HL-60 (cell line): Measurements from ENCODE around the gene ALPK3.

Experiments used
- DNase-seq, 2 experiments: peaks; one replicate each; pipeline ENCODE4 v3.0.0-alpha.2; 2010 to 2020; ENCODE audit warnings: low read depth in 1 of 2, low spot score in 1 of 2
- H3K27ac ChIP-seq: fragments of 250-450 bp; sonication (Bioruptor Pico); replicated peaks from 2 replicates; pipeline ENCODE4 v1.5.1; 2020; ENCODE audit warnings: mild to moderate bottlenecking, moderate library complexity
- H3K27me3 ChIP-seq: fragments of 250-450 bp; sonication (Bioruptor Pico); 2 replicates; pipeline ENCODE4 v1.5.1; 2021; ENCODE audit warnings: mild to moderate bottlenecking, moderate library complexity; ENCODE audit not compliant: insufficient read depth, poor library complexity, severe bottlenecking
- H3K4me3 ChIP-seq: replicated peaks from 2 replicates; pipeline ENCODE4 v1.5.1; 2011; ENCODE audit warnings: mild to moderate bottlenecking, control low read depth, low read length; ENCODE audit not compliant: insufficient read depth
- GABPA ChIP-seq: IDR thresholded peaks from 2 replicates; pipeline ENCODE4 v1.6.1; 2012; ENCODE audit warnings: low read depth
- POLR2AphosphoS5 ChIP-seq: IDR thresholded peaks from 2 replicates; pipeline ENCODE4 v1.6.1; 2012; ENCODE audit warnings: low read depth
- SPI1 ChIP-seq: IDR thresholded peaks from 2 replicates; pipeline ENCODE4 v1.6.1; 2012; ENCODE audit warnings: low read depth, mild to moderate bottlenecking, borderline replicate concordance
- TF ChIP-seq, protein P1 (sequence below): IDR thresholded peaks from 2 replicates; pipeline ENCODE4 v1.6.1; 2012; ENCODE audit warnings: low read depth; ENCODE audit not compliant: insufficient replicate concordance
- TF ChIP-seq, protein P2 (sequence below): IDR thresholded peaks from one replicate; pipeline ENCODE4 v1.5.1; 2011; ENCODE audit warnings: low read length, control low read depth, inconsistent platforms; ENCODE audit not compliant: insufficient read depth

ALPK3 gene

GRCh38 chr15:84904419-84904818 is 87.3 kb downstream of the ALPK3 start:
- no peak for DNase-seq
- H3K27ac ChIP-seq = no peak overlapping the region
- H3K27me3 ChIP-seq = no peaks in the 10 kb centered on the region
- no peak overlapping the region for H3K4me3 ChIP-seq
- no peak for TF ChIP-seq SPI1
- TF ChIP-seq POLR2AphosphoS5 = no peak
- TF ChIP-seq GABPA = no peak
- TF ChIP-seq, protein P1, sequence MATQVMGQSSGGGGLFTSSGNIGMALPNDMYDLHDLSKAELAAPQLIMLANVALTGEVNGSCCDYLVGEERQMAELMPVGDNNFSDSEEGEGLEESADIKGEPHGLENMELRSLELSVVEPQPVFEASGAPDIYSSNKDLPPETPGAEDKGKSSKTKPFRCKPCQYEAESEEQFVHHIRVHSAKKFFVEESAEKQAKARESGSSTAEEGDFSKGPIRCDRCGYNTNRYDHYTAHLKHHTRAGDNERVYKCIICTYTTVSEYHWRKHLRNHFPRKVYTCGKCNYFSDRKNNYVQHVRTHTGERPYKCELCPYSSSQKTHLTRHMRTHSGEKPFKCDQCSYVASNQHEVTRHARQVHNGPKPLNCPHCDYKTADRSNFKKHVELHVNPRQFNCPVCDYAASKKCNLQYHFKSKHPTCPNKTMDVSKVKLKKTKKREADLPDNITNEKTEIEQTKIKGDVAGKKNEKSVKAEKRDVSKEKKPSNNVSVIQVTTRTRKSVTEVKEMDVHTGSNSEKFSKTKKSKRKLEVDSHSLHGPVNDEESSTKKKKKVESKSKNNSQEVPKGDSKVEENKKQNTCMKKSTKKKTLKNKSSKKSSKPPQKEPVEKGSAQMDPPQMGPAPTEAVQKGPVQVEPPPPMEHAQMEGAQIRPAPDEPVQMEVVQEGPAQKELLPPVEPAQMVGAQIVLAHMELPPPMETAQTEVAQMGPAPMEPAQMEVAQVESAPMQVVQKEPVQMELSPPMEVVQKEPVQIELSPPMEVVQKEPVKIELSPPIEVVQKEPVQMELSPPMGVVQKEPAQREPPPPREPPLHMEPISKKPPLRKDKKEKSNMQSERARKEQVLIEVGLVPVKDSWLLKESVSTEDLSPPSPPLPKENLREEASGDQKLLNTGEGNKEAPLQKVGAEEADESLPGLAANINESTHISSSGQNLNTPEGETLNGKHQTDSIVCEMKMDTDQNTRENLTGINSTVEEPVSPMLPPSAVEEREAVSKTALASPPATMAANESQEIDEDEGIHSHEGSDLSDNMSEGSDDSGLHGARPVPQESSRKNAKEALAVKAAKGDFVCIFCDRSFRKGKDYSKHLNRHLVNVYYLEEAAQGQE = no peak
- TF ChIP-seq, protein P2, sequence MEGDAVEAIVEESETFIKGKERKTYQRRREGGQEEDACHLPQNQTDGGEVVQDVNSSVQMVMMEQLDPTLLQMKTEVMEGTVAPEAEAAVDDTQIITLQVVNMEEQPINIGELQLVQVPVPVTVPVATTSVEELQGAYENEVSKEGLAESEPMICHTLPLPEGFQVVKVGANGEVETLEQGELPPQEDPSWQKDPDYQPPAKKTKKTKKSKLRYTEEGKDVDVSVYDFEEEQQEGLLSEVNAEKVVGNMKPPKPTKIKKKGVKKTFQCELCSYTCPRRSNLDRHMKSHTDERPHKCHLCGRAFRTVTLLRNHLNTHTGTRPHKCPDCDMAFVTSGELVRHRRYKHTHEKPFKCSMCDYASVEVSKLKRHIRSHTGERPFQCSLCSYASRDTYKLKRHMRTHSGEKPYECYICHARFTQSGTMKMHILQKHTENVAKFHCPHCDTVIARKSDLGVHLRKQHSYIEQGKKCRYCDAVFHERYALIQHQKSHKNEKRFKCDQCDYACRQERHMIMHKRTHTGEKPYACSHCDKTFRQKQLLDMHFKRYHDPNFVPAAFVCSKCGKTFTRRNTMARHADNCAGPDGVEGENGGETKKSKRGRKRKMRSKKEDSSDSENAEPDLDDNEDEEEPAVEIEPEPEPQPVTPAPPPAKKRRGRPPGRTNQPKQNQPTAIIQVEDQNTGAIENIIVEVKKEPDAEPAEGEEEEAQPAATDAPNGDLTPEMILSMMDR = no peak

- H3K4me3 ChIP-seq = no peak overlapping the region
- no peak overlapping the region for H3K27ac ChIP-seq
- TF ChIP-seq, protein P1 = no peak
- TF ChIP-seq GABPA (no peak), SPI1 (no peak), POLR2AphosphoS5 (no peak)
- TF ChIP-seq, protein P2 = no peak
- DNase-seq = no peak
- no peaks in the 10 kb centered on the region for H3K27me3 ChIP-seq
These were observed 88.1 kb downstream of the ALPK3 start for GRCh38 chr15:84905016-84905916.

- no peak for DNase-seq
- Histone ChIP-seq H3K4me3 (no peak overlapping the region), H3K27me3 (no peaks in the 10 kb centered on the region), H3K27ac (no peak overlapping the region)
- TF ChIP-seq GABPA (no peak), POLR2AphosphoS5 (no peak), SPI1 (no peak)
- TF ChIP-seq, protein P1 = no peak
- TF ChIP-seq, protein P2 = no peak
These were observed 90.6 kb downstream of the ALPK3 start for GRCh38 chr15:84907731-84908130.
